OCI-LY1 (cell line): ENCODE data around the gene ZMYM4.

Experiments used
- H2AFZ ChIP-seq: fragments of 200-600 bp; sonication (generic), shearing (Covaris generic); 2 replicates; pipeline ENCODE4 v1.6.0; 2014; ENCODE audit warnings: antibody characterized with exemption, mild to moderate bottlenecking, low read length
- H3F3A ChIP-seq: fragments of 200-600 bp; sonication (generic), shearing (Covaris generic); 2 replicates; pipeline ENCODE4 v1.6.0; 2014; ENCODE audit warnings: mild to moderate bottlenecking, antibody characterized with exemption, low read length, moderate library complexity; ENCODE audit not compliant: insufficient read depth
- H3K27ac ChIP-seq: fragments of 200-600 bp; sonication (generic); 2 replicates; pipeline ENCODE4 v1.5.1; 2014; ENCODE audit warnings: low read length, mixed run types, mild to moderate bottlenecking, low read depth; ENCODE audit not compliant: poor library complexity, severe bottlenecking
- H3K27me3 ChIP-seq: fragments of 200-600 bp; sonication (generic); 2 replicates; pipeline ENCODE4 v1.6.0; 2014; ENCODE audit warnings: antibody characterized with exemption, mild to moderate bottlenecking, low read length, moderate library complexity; ENCODE audit not compliant: insufficient read depth
- H3K36me3 ChIP-seq: fragments of 200-600 bp; sonication (generic); 2 replicates; pipeline ENCODE4 v1.6.1; 2014; ENCODE audit warnings: mild to moderate bottlenecking, antibody characterized with exemption, low read length, moderate library complexity, mixed read lengths; ENCODE audit not compliant: insufficient read depth
- H3K4me1 ChIP-seq: fragments of 200-600 bp; sonication (generic); 2 replicates; pipeline ENCODE4 v1.5.1; 2014; ENCODE audit warnings: mild to moderate bottlenecking, low read length, moderate library complexity; ENCODE audit not compliant: insufficient read depth, severe bottlenecking
- H3K4me2 ChIP-seq: fragments of 200-600 bp; sonication (generic), shearing (Covaris generic); 2 replicates; pipeline ENCODE4 v1.6.1; 2014; ENCODE audit warnings: low read length
- H3K4me3 ChIP-seq: fragments of 200-600 bp; sonication (generic); 2 replicates; pipeline ENCODE4 v1.5.1; 2014; ENCODE audit warnings: low read length, low read depth, mild to moderate bottlenecking, mixed read lengths; ENCODE audit not compliant: poor library complexity, severe bottlenecking
- H3K79me2 ChIP-seq: fragments of 200-600 bp; shearing (Covaris generic); 2 replicates; pipeline ENCODE4 v1.6.1; 2016; ENCODE audit warnings: mixed run types, low read length, mixed read lengths; ENCODE audit not compliant: insufficient read depth
- H3K9ac ChIP-seq: fragments of 200-600 bp; sonication (generic), shearing (Covaris generic); 2 replicates; pipeline ENCODE4 v1.6.1; 2014; ENCODE audit warnings: mild to moderate bottlenecking, low read length, mixed read lengths
- H3K9me2 ChIP-seq: fragments of 200-600 bp; sonication (generic), shearing (Covaris generic); 2 replicates; pipeline ENCODE4 v1.6.1; 2014; ENCODE audit warnings: low read depth, mild to moderate bottlenecking, low read length, mixed read lengths
- H3K9me3 ChIP-seq: fragments of 200-600 bp; shearing (Covaris generic); 2 replicates; pipeline ENCODE4 v1.6.1; 2014; ENCODE audit warnings: low read length, mixed read lengths
- H4K20me1 ChIP-seq: fragments of 200-600 bp; sonication (generic), shearing (Covaris generic); 2 replicates; pipeline ENCODE4 v1.6.0; 2016; ENCODE audit warnings: mild to moderate bottlenecking, low read length; ENCODE audit not compliant: insufficient read depth
- CTCF ChIP-seq: fragments of 200-600 bp; sonication (generic), shearing (Covaris generic); IDR thresholded peaks from 2 replicates; pipeline ENCODE4 v1.5.1; 2017; ENCODE audit warnings: mild to moderate bottlenecking, antibody characterized with exemption, low read length, moderate library complexity, mixed read lengths
- EZH2 ChIP-seq: fragments of 200-600 bp; sonication (generic), shearing (Covaris generic); IDR thresholded peaks from 2 replicates; pipeline ENCODE4 v1.8.0; 2017; ENCODE audit warnings: borderline replicate concordance, mixed run types, mild to moderate bottlenecking, antibody characterized with exemption, low read length, moderate library complexity, mixed read lengths

ZMYM4 gene

GRCh38 chr1:35282172-35282571 is 13.7 kb downstream of the ZMYM4 start:
- TF ChIP-seq CTCF, result no peak
- no peak for TF ChIP-seq EZH2
- Histone ChIP-seq H3K27ac (no peak overlapping the region), H3K79me2 (peaks cover 24% of the 10 kb centered on the region)

GRCh38 chr1:35284852-35285251 is 16.3 kb downstream of the ZMYM4 start:
- peaks cover 22% of the 10 kb centered on the region for H3K79me2 ChIP-seq
- H3K4me1 ChIP-seq, result no peaks in the 10 kb centered on the region
- H3K9me3 ChIP-seq, result peaks cover 13% of the 10 kb centered on the region
- no peak overlapping the region for H3K27ac ChIP-seq
- no peaks in the 10 kb centered on the region for H3F3A ChIP-seq
- H3K36me3 ChIP-seq, result peaks cover 41% of the 10 kb centered on the region
- no peak overlapping the region for H3K9ac ChIP-seq
- no peaks in the 10 kb centered on the region for H4K20me1 ChIP-seq
- TF ChIP-seq EZH2, result no peak
- no peak for TF ChIP-seq CTCF
- H3K27me3 ChIP-seq, result no peaks in the 10 kb centered on the region
- H3K9me2 ChIP-seq, result no peaks in the 10 kb centered on the region
- H3K4me3 ChIP-seq, result no peak overlapping the region
- H2AFZ ChIP-seq, result no peak overlapping the region
- H3K4me2 ChIP-seq, result no peak overlapping the region

More at GRCh38 chr1:35282172-35282571, 13.7 kb downstream of the ZMYM4 start:
- Histone ChIP-seq H3K36me3 (peaks cover 53% of the 10 kb centered on the region), H3F3A (no peaks in the 10 kb centered on the region), H2AFZ (no peak overlapping the region), H3K9me3 (peaks cover 13% of the 10 kb centered on the region), H3K9ac (no peak overlapping the region), H3K27me3 (no peaks in the 10 kb centered on the region), H4K20me1 (no peaks in the 10 kb centered on the region; the same call in 1 of the 2 replicates), H3K4me2 (no peak overlapping the region), H3K9me2 (no peaks in the 10 kb centered on the region), H3K4me1 (no peaks in the 10 kb centered on the region), H3K4me3 (no peak overlapping the region)

GRCh38 chr1:35285771-35286606 is 17.5 kb downstream of the ZMYM4 start:
- H3K9me3 ChIP-seq, result peaks cover 13% of the 10 kb centered on the region
- H2AFZ ChIP-seq, result no peak overlapping the region
- H3K4me2 ChIP-seq, result no peak overlapping the region
- H3K36me3 ChIP-seq, result peaks cover 43% of the 10 kb centered on the region
- H3K4me3 ChIP-seq, result no peak overlapping the region
- TF ChIP-seq EZH2 (no peak), CTCF (no peak)
- H3K27ac ChIP-seq, result no peak overlapping the region
- H4K20me1 ChIP-seq, result no peaks in the 10 kb centered on the region
- no peaks in the 10 kb centered on the region for H3K4me1 ChIP-seq
- H3K27me3 ChIP-seq, result no peaks in the 10 kb centered on the region
- H3K79me2 ChIP-seq, result peaks cover 22% of the 10 kb centered on the region
- H3F3A ChIP-seq, result no peaks in the 10 kb centered on the region
- no peak overlapping the region for H3K9ac ChIP-seq
- H3K9me2 ChIP-seq, result no peaks in the 10 kb centered on the region
